Rectal smooth muscle tissue (tissue), 1 donor: ENCODE data around the gene DHRS7.
"Not testable (repeated sequence)": the region's sequence is repeated elsewhere in the genome, so short reads cannot be mapped to it uniquely, and the experiment has no call there.

ENCODE experiments used
- H3K27ac ChIP-seq: one replicate; pipeline ENCODE4 v1.7.0; 2013; ENCODE audit warnings: low read depth, low read length, inconsistent platforms
- H3K27me3 ChIP-seq: one replicate; pipeline ENCODE4 v1.7.0; 2013; ENCODE audit warnings: low read length; ENCODE audit not compliant: control insufficient read depth, insufficient read depth
- H3K36me3 ChIP-seq: one replicate; pipeline ENCODE4 v1.7.0; 2013; ENCODE audit warnings: low read length; ENCODE audit not compliant: control insufficient read depth, insufficient read depth
- H3K4me1 ChIP-seq: one replicate; pipeline ENCODE4 v1.7.0; 2013; ENCODE audit warnings: low read length; ENCODE audit not compliant: control insufficient read depth, insufficient read depth
- H3K4me3 ChIP-seq: one replicate; pipeline ENCODE4 v1.7.0; 2013; ENCODE audit warnings: low read length
- H3K9ac ChIP-seq: one replicate; pipeline ENCODE4 v1.7.0; 2013; ENCODE audit warnings: low read length

DHRS7 gene

DNA sequence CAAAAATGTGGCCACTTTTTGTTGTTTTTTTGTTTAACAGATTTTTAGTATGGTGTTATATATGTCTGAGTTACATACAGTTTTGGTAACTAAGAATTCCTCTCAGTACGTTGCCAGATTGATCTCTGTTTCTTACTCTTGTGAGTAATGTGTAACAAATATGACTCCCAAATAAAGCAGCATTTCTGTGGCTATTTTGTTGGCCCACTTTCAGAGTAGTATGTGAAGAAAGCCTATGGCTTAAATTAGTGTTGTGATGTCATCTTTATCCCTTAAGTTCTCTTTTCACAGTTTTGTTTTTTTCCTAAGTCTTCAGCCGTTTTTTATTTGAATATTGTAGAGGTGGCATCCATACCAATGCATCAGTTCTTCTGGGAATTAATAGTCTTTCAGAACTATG is 62.8 kb downstream of the DHRS7 start:
- H3K36me3 ChIP-seq = no peaks in the 10 kb centered on the region
- H3K9ac ChIP-seq = no peak overlapping the region
- H3K27me3 ChIP-seq = no peaks in the 10 kb centered on the region
- H3K27ac ChIP-seq = no peak overlapping the region
- H3K4me3 ChIP-seq = no peak overlapping the region
- peaks cover 3% of the 10 kb centered on the region for H3K4me1 ChIP-seq

DNA sequence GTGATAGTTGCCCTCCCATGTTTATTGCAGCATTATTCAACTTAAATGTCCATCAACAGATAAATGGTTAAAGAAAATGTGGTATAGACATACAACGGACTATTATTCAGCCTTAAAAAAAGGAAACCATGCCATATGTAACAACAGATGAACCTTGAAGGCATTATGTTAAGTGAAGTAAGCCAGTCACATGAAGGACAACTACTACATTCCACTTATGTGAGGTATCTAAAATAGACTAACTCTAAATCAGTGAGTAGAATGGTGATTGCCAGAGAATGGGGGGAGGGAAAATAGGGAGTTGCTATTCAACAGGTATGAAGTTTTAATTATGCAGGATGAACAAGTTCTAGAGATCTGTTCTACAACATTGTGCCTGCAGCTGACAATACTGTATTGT is 63.4 kb downstream of the DHRS7 start:
- Histone ChIP-seq H3K9ac (no peak overlapping the region), H3K4me3 (no peak overlapping the region), H3K4me1 (peaks cover 3% of the 10 kb centered on the region), H3K27ac (no peak overlapping the region), H3K27me3 (no peaks in the 10 kb centered on the region), H3K36me3 (no peaks in the 10 kb centered on the region)

DNA sequence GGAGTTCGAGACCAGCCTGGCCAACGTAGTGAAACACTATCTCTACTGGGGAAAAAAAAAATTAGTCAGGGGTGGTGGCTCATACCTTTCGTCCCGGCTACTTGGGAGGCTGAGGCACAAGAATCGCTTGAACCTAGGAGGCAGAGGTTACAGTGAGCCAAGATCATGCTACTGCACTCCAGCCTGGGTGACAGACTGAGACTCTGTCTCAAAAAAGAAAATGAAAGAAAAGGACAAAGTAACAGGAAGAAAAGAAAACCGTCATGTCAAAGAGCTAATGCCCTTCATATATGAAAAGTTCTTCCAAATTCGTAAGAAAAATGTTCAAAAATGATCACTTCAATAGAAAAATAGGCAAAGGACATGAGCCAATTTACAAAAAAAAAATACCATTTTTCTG is 65.3 kb downstream of the DHRS7 start:
- H3K27ac ChIP-seq, H3K36me3 ChIP-seq, H3K4me1 ChIP-seq: not testable (repeated sequence)

DNA sequence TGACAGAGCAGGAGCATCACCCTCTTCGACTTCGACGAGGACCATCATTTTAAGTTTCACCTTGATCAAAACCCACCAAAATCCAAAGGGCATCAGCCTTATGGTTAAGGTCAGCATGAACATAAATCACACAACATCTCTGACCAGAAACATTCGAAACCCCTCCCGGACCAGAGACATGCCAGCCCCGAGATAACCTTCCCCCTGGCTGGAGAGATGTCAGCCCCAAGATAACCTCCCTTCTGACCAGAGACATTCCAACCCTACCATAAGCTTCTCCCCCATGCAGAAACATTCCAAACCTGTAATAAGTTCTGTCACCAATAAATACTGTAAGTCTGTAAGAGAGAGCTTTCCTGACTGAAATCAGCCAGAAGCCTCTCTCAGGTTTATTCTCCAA is 67.2 kb downstream of the DHRS7 start:
- Histone ChIP-seq H3K4me1 (peaks cover 9% of the 10 kb centered on the region), H3K36me3 (no peaks in the 10 kb centered on the region), H3K27ac (no peak overlapping the region)

More for the DNA sequence above, 65.3 kb downstream of the DHRS7 start:
- H3K9ac ChIP-seq, H3K4me3 ChIP-seq, H3K27me3 ChIP-seq: not testable (repeated sequence)

DNA sequence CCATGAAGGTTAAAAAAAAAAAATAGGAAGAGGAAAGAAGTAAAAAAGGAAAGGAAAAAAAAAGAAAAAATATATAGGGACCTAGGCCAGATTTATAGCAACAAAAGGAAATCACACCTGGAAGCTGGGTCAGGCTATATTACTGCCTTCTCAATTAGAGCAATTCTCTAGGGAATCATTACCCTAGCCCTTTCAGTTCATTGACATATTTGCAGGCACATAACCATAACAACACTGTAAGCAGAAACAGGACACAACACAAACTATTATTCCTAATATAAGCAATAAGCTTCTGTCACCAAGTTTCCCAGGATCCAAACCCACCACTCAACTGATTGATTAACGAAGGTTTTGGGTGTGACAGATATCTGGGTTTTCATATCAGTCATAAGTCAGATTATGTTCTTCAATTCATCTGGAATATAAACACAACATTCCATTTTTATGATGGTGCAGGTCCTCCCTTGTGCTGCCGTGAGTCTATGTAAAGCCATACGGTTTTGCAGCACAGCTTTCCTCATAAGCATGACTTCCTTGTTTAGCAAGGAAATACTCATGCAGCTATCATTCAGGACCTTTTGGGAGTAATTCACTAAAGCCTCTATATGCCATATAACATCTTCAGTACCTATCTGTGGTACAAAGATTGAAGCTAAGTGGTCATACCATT is 69.3 kb downstream of the DHRS7 start:
- H3K4me3 ChIP-seq = no peak overlapping the region
- no peak overlapping the region for H3K9ac ChIP-seq
- peaks cover 9% of the 10 kb centered on the region for H3K4me1 ChIP-seq
- H3K36me3 ChIP-seq = no peaks in the 10 kb centered on the region
- no peaks in the 10 kb centered on the region for H3K27me3 ChIP-seq
- H3K27ac ChIP-seq = no peak overlapping the region

More for the DNA sequence above, 67.2 kb downstream of the DHRS7 start:
- Histone ChIP-seq H3K9ac (no peak overlapping the region), H3K4me3 (no peak overlapping the region), H3K27me3 (no peaks in the 10 kb centered on the region)

DNA sequence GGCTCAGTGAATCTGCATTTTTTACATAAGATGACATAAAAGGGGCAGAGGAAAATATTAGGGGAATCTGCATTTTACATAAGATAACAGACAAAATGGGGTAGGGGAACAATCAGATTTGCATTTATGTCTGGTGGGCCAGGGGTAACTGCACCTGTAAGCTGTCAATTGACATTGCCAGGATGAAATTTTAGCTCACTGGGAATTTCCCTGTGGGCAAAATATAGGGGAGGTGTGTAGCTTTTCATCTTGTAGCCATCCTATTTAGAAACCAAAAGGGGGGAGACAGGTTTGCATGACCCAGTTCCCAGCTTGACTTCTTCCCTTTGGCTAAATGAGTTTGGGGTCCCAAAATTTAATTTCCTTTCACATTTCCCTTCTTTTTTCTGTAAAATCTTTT is 70.0 kb downstream of the DHRS7 start:
- Histone ChIP-seq H3K9ac (no peak overlapping the region), H3K4me3 (no peak overlapping the region), H3K27me3 (no peaks in the 10 kb centered on the region), H3K36me3 (no peaks in the 10 kb centered on the region), H3K4me1 (peaks cover 9% of the 10 kb centered on the region), H3K27ac (no peak overlapping the region)

DNA sequence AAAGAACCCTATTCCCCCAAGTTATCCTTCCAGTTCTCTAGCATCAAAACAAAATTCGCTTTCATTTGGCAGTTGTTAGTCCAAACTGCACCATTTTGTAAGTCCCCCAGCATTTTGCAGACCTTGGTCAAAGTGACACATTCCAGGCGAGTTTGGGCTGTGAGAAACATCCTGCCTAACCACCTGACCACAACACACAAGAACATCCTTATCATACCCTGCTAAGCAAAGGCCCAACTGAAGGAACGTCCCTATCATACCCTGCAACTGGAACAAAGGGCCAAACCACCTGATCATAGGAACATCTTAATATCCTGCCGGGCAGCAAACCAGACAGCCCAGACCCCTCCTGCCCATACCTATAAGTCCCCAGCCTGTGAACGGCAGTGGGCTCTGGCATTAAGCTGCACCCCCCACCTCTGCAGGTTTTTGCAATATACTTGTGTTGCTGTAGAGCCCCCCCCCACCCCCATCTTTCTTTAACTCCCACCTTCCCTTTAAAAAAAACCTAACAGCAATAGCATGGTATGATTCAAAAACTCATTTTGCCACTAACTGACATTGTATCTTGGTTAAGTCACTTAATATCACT is 70.8 kb downstream of the DHRS7 start:
- H3K9ac ChIP-seq = no peak overlapping the region
- no peaks in the 10 kb centered on the region for H3K27me3 ChIP-seq
- H3K4me1 ChIP-seq = peaks cover 9% of the 10 kb centered on the region
- H3K27ac ChIP-seq = no peak overlapping the region
- H3K4me3 ChIP-seq = no peak overlapping the region
- no peaks in the 10 kb centered on the region for H3K36me3 ChIP-seq
